GM23248 (cell line): ENCODE results near the gene PPP2R1B.

Experiments used
- EZH2 ChIP-seq: fragments of 200-600 bp; sonication (generic); IDR thresholded peaks from 2 replicates; pipeline ENCODE4 v1.6.1; 2018; ENCODE audit warnings: antibody characterized with exemption, mild to moderate bottlenecking; ENCODE audit not compliant: insufficient read depth, poor library complexity, severe bottlenecking
- EZH2phosphoT487 ChIP-seq: fragments of 200-600 bp; sonication (generic); IDR thresholded peaks from 2 replicates; pipeline ENCODE4 v1.6.1; 2018; ENCODE audit warnings: antibody characterized with exemption, moderate library complexity, mild to moderate bottlenecking, low read depth; ENCODE audit not compliant: insufficient read depth

DNA sequence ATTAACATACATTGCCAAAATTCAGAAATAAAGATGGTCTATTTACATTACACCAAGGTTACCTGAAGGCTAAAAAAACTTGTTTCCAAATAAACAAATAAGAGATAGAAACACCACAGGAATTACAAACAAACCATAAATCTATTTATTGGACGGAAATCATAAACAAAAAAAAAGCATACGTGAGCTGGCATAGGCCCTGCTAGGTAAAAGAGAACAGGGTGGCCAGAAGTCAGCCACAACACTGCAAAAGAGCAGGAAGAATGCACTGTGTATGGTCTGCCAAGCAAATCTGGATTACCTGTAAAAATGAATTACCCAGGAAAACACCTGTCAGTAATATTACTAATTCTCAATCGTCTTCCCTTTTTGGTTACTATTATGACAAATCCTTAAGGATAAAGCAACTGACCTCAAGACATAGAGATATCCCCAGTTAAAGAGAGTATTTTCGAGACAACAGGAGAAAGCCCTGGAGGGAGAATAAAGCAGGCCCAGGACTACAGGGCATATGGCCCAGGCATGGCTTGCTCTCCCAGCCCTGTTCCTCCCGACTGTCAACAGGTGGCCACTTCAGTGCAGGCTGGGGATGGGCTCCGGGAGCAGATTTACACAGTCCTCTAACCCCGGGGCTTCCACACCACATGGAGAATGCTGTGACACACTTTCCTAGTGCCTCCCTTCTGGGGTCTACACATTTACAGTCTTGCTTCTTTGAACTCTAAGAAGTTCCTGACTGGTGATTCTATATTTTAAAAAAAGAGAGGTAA, 18.0 kb downstream of the PPP2R1B start:
- TF ChIP-seq EZH2 (no peak), EZH2phosphoT487 (no peak)
